OCI-LY1 (cell line): ENCODE data around the gene ADAMTS12.

Experiments used
- EZH2 ChIP-seq: fragments of 200-600 bp; sonication (generic), shearing (Covaris generic); IDR thresholded peaks from 2 replicates; pipeline ENCODE4 v1.8.0; 2017; ENCODE audit warnings: borderline replicate concordance, mixed run types, mild to moderate bottlenecking, antibody characterized with exemption, low read length, moderate library complexity, mixed read lengths
- TF ChIP-seq, protein P1 (sequence below): fragments of 200-600 bp; sonication (generic), shearing (Covaris generic); IDR thresholded peaks from 2 replicates; pipeline ENCODE4 v1.5.1; 2017; ENCODE audit warnings: mild to moderate bottlenecking, antibody characterized with exemption, low read length, moderate library complexity, mixed read lengths

GRCh38 chr5:33637011-33637410 lies 254.8 kb downstream of the ADAMTS12 start:
- TF ChIP-seq, protein P1, sequence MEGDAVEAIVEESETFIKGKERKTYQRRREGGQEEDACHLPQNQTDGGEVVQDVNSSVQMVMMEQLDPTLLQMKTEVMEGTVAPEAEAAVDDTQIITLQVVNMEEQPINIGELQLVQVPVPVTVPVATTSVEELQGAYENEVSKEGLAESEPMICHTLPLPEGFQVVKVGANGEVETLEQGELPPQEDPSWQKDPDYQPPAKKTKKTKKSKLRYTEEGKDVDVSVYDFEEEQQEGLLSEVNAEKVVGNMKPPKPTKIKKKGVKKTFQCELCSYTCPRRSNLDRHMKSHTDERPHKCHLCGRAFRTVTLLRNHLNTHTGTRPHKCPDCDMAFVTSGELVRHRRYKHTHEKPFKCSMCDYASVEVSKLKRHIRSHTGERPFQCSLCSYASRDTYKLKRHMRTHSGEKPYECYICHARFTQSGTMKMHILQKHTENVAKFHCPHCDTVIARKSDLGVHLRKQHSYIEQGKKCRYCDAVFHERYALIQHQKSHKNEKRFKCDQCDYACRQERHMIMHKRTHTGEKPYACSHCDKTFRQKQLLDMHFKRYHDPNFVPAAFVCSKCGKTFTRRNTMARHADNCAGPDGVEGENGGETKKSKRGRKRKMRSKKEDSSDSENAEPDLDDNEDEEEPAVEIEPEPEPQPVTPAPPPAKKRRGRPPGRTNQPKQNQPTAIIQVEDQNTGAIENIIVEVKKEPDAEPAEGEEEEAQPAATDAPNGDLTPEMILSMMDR = no peak
- no peak for TF ChIP-seq EZH2
